Natural killer cell (primary cell): ENCODE measurements around the gene MEIS2. TPM values are rescaled to one million over a fixed set of nuclear protein-coding genes. Genes with fewer than 3 reads are reported as not detected.

Experiments used
- ATAC-seq, 3 donors: fragments of 150-1000 bp in 2 of 3; fragments of 200-7000 bp in 1 of 3; cut with Tn5 transposase; 1 replicate in 1 of 3; 2 replicates in 2 of 3; pipeline ENCODE4 v1.10.0; 2021; ENCODE audit warnings: mild to moderate bottlenecking in 2 of 3, moderate library complexity in 2 of 3
- DNase-seq, 2 donors: peaks; one replicate each; pipeline versions ENCODE4 v3.0.0 to v3.0.0-alpha.2; 2013 to 2021; ENCODE audit warnings: mixed read lengths in 1 of 2
- H3K27ac ChIP-seq: one replicate; pipeline ENCODE4 v1.5.1; 2013; ENCODE audit warnings: mild to moderate bottlenecking, low read length
- H3K27me3 ChIP-seq: one replicate; pipeline ENCODE4 v1.6.1; 2013; ENCODE audit warnings: low read length; ENCODE audit not compliant: control insufficient read depth, insufficient read depth
- H3K36me3 ChIP-seq: one replicate; pipeline ENCODE4 v1.6.1; 2013; ENCODE audit warnings: low read length; ENCODE audit not compliant: control insufficient read depth, insufficient read depth
- H3K4me1 ChIP-seq: one replicate; pipeline ENCODE4 v1.6.1; 2013; ENCODE audit warnings: low read length; ENCODE audit not compliant: control insufficient read depth, insufficient read depth
- H3K4me3 ChIP-seq: one replicate; pipeline ENCODE4 v1.5.1; 2013; ENCODE audit warnings: low read length
- H3K9me3 ChIP-seq: one replicate; pipeline ENCODE4 v1.6.1; 2013; ENCODE audit warnings: low read length; ENCODE audit not compliant: control insufficient read depth, insufficient read depth
- H3K27ac Mint-ChIP-seq, 2 donors: one replicate each; pipeline ENCODE4 v1.8.0; 2022; ENCODE audit warnings: mild to moderate bottlenecking in 2 of 2, mixed read lengths in 2 of 2, moderate library complexity in 1 of 2
- H3K27me3 Mint-ChIP-seq, 2 donors: one replicate each; pipeline ENCODE4 v1.8.0; 2022; ENCODE audit warnings: low read depth in 2 of 2, mixed read lengths in 2 of 2
- H3K36me3 Mint-ChIP-seq: one replicate; pipeline ENCODE4 v1.8.0; 2022; ENCODE audit warnings: mixed read lengths
- H3K4me1 Mint-ChIP-seq, 2 donors: one replicate each; pipeline ENCODE4 v1.8.0; 2022; ENCODE audit warnings: mixed read lengths in 2 of 2
- H3K4me3 Mint-ChIP-seq: one replicate; pipeline ENCODE4 v1.8.0; 2022; ENCODE audit warnings: mild to moderate bottlenecking, moderate library complexity, mixed read lengths
- H3K9me3 Mint-ChIP-seq, 2 donors: one replicate each; pipeline ENCODE4 v1.8.0; 2022; ENCODE audit warnings: mixed read lengths in 2 of 2
- CTCF ChIP-seq: fragments of 200-600 bp; IDR thresholded peaks from one replicate; pipeline ENCODE4 v1.8.0; 2022; ENCODE audit warnings: antibody characterized with exemption
- WGBS: methylation state at CpG from one replicate; pipeline ENCODE4 v1.1.7; 2013; ENCODE audit warnings: missing lambda C conversion rate; ENCODE audit not compliant: insufficient coverage; 5-methylcytosine and 5-hydroxymethylcytosine counted together
- intact Hi-C: fragments of 100-400 bp; cut with micrococcal nuclease; formaldehyde crosslinking; loops from one replicate; pipeline ENCODE4 v1.14.2; 2022
- total RNA-seq, 4 donors: library from RNA; stranded (reverse); fragments of 120-200 nt in 1 of 4; gene quantifications; one replicate each; pipeline versions ENCODE4 v1.2.3 to v1.2.4, GENCODE V29; 2013 to 2022

Gene MEIS2
- total RNA-seq, 3 donors from 2014 or later (not counting 1 experiment from before 2014, with no cell fraction given): 0.35 TPM; not detected in 2

GRCh38 chr15:37004373-37004869 is 95.9 kb downstream of the MEIS2 start:
- intact Hi-C loops: no loop called here
- Mint-ChIP-seq H3K36me3 (no peaks in the 10 kb centered on the region), H3K27me3 (no peaks in the 10 kb centered on the region), H3K4me3 (no peak overlapping the region), H3K4me1 (no peaks in the 10 kb centered on the region), H3K9me3 (peaks cover 15 to 16% of the 10 kb centered on the region in 2 donors), H3K27ac (no peak overlapping the region)
- Histone ChIP-seq H3K4me3 (no peak overlapping the region), H3K36me3 (no peaks in the 10 kb centered on the region), H3K27me3 (no peaks in the 10 kb centered on the region), H3K4me1 (no peaks in the 10 kb centered on the region), H3K27ac (no peak overlapping the region), H3K9me3 (no peaks in the 10 kb centered on the region)
- DNase-seq: no peak
- 76% methylated on average over 4 of the region's 4 CpGs for WGBS
- TF ChIP-seq CTCF: no peak
- no peak for ATAC-seq

GRCh38 chr15:37002041-37002672 is 98.2 kb downstream of the MEIS2 start:
- no peak overlapping the region for H3K27ac Mint-ChIP-seq
- no peak for TF ChIP-seq CTCF
- ATAC-seq: no peak

GRCh38 chr15:37001417-37001816 is 98.9 kb downstream of the MEIS2 start:
- no peak for ATAC-seq
- DNase-seq: no peak
- no peaks in the 10 kb centered on the region for H3K36me3 ChIP-seq
- no peak overlapping the region for H3K27ac ChIP-seq
- Mint-ChIP-seq H3K27me3 (no peaks in the 10 kb centered on the region), H3K27ac (no peak overlapping the region), H3K36me3 (no peaks in the 10 kb centered on the region), H3K4me1 (no peaks in the 10 kb centered on the region), H3K4me3 (no peak overlapping the region), H3K9me3 (peaks cover 17 to 18% of the 10 kb centered on the region in 2 donors)
- no peak for TF ChIP-seq CTCF
- H3K27me3 ChIP-seq: no peaks in the 10 kb centered on the region
- no peaks in the 10 kb centered on the region for H3K4me1 ChIP-seq
- no peaks in the 10 kb centered on the region for H3K9me3 ChIP-seq
- intact Hi-C loops: no loop called here
- H3K4me3 ChIP-seq: no peak overlapping the region

More at GRCh38 chr15:37002041-37002672, 98.2 kb downstream of the MEIS2 start:
- no peak overlapping the region for H3K4me3 ChIP-seq
- H3K4me1 ChIP-seq: no peaks in the 10 kb centered on the region
- H3K9me3 ChIP-seq: no peaks in the 10 kb centered on the region
- peaks cover 19 to 20% of the 10 kb centered on the region in 2 donors for H3K9me3 Mint-ChIP-seq
- H3K4me1 Mint-ChIP-seq: no peaks in the 10 kb centered on the region
- intact Hi-C loops: no loop called here
- DNase-seq: no peak
- no peaks in the 10 kb centered on the region for H3K27me3 ChIP-seq
- no peak overlapping the region for H3K27ac ChIP-seq
- no peaks in the 10 kb centered on the region for H3K36me3 Mint-ChIP-seq
- H3K4me3 Mint-ChIP-seq: no peak overlapping the region
- H3K27me3 Mint-ChIP-seq: no peaks in the 10 kb centered on the region
- WGBS: 83% methylated on average over 2 of the region's 4 CpGs
- no peaks in the 10 kb centered on the region for H3K36me3 ChIP-seq

- H3K4me3 ChIP-seq: no peak overlapping the region
- H3K9me3 ChIP-seq: no peaks in the 10 kb centered on the region
- H3K4me1 ChIP-seq: no peaks in the 10 kb centered on the region
- H3K4me1 Mint-ChIP-seq: no peaks in the 10 kb centered on the region
- no peak overlapping the region for H3K27ac Mint-ChIP-seq
- H3K9me3 Mint-ChIP-seq: peaks cover 16 to 17% of the 10 kb centered on the region in 2 donors
- no peak for DNase-seq
- no peak for TF ChIP-seq CTCF
- intact Hi-C loops: no loop called here
- no peak overlapping the region for H3K4me3 Mint-ChIP-seq
- no peaks in the 10 kb centered on the region for H3K27me3 ChIP-seq
- H3K36me3 ChIP-seq: no peaks in the 10 kb centered on the region
- no CpG with 5 or more reads among the region's 1 CpG for WGBS
- H3K36me3 Mint-ChIP-seq: no peaks in the 10 kb centered on the region
- H3K27me3 Mint-ChIP-seq: no peaks in the 10 kb centered on the region
- H3K27ac ChIP-seq: no peak overlapping the region
- no peak for ATAC-seq
These were observed 100.6 kb downstream of the MEIS2 start for GRCh38 chr15:36999778-37000177.
